Stimulated activated CD8-positive, alpha-beta memory T cell treated with anti-CD3 and anti-CD28 coated beads, Interleukin-15, amount 100 ng/mL, for 24 hours (primary cell): ENCODE data around the gene GSTM2.

Source experiments
- DNase-seq: peaks from one replicate; pipeline ENCODE4 v3.0.0-alpha.2; 2020; ENCODE audit warnings: low read depth

The GSTM2 gene

DNA sequence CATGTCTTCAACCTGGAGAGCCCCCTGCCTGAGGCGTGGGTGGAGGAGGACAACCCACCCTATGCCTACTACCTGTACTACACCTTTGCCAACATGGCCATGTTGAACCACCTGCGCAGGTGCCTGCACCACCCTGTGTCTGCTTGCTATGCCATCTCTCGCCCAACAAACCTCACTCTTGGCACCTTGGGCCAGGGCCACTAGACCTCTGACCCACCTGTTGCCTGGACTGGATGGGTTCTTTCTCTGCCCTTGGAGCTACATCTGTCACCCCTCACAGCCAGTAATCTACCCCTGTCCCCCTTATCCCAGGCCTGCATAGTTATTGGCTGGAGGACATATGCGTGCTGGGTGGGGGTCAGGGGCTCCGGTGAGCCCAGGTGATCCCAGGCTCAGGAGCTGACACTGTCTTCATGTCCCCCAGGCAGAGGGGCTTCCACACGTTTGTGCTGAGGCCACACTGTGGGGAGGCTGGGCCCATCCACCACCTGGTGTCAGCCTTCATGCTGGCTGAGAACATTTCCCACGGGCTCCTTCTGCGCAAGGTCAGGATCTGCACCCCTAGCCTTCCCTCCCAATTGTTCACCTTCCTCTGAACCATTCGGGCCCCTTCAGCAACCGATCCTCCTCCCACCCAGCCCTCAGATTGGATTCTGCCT is 38.4 kb upstream of the GSTM2 start:
- no peak for DNase-seq

DNA sequence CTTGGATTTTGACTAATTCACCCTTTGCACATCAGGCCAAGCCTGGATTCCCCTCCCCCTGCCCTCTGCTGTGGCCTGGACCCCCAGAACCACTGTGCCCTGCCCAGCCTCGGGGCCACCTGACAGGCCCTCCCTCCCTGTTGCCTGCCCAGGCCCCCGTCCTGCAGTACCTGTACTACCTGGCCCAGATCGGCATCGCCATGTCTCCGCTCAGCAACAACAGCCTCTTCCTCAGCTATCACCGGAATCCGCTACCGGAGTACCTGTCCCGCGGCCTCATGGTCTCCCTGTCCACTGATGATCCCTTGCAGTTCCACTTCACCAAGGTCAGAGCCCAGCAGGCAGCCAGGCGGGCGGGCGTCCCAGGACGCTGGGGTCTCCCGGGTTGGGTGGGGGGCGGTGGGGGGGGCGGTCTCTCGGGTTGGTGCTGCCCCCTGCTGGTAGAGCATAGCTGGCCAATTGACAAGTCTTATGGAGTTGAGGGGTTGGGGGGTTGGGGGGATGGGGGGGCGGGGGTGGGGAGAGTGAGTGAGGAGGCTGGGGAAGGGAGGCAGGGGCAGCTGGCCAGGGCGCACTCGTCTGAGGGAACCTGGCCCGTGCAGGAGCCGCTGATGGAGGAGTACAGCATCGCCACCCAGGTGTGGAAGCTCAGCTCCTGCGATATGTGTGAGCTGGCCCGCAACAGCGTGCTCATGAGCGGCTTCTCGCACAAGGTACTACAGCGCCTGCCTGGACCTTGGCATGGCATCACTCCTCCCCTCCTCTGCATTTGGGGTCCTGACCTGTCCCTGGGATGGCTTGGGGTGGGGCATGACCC is 37.6 kb upstream of the GSTM2 start:
- no peak for DNase-seq

DNA sequence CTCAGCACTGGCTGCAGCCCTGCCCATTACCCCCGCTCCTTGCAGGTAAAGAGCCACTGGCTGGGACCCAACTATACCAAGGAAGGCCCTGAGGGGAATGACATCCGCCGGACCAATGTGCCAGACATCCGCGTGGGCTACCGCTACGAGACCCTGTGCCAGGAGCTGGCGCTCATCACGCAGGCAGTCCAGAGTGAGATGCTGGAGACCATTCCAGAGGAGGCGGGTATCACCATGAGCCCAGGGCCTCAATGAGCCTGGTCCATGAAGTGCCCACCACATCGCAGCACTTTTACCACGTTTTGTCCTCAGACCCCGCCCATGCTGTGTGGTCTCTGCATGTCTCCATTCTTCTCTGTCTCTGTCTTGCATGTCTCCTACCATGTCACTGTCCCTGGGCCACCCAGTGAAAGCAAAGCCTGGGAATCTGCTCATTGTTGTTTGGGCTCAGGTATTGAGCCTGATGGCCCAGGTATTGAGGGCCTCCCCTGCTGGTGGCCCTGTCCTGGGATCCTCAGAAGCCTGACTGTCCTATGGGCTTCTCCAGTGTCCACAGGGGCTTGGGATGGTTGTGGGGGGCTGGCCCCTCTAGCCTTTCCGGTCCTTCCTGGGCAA is 36.9 kb upstream of the GSTM2 start:
- DNase-seq, result no peak

DNA sequence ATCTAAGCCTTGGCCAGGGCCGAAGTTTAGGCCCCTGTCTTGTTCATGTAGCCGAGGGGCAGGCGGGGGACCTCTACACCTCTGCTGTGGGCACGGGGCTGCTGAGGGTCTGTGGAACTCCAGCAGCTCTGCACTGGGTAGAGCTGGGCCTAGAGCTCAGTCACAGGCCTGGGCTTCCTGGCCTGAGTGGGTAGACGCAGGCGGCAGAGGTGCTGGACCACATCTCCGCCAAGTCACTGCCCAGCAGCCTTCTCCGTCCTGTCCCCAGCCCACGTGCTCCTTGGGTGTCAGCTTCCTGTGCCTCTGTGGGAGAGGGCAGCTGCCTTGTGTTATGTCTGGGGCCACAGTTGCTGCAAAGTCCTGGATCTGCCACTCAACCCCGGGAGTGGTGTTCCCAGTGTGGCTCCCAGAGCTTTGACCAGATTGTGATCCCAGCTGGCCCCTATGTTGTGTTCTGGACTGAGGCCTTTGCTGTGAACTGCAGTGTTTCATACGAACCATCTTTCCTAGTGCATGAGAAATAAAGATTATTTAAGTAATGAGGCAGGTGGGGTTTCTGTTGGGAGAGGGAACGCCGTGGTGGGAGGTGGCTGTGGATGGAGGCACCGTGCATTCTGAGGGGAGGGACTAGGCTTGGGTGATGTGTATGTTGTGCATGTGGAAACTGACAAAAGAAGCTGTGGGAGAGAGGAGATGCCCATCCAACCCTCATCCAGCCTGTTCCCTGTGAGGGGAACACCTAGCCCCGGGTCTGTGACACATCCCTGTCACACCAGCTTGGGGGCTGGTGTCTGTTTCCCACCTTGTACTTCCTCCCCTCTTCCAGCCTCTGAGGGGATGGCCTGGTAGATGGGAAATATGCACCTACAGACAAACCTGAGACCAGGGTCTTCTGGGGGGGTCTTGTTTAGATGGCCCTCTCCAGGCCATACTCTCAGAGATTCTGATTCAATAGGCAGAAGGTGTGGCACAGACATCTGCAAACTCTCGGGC is 36.0 kb upstream of the GSTM2 start:
- no peak for DNase-seq

DNA sequence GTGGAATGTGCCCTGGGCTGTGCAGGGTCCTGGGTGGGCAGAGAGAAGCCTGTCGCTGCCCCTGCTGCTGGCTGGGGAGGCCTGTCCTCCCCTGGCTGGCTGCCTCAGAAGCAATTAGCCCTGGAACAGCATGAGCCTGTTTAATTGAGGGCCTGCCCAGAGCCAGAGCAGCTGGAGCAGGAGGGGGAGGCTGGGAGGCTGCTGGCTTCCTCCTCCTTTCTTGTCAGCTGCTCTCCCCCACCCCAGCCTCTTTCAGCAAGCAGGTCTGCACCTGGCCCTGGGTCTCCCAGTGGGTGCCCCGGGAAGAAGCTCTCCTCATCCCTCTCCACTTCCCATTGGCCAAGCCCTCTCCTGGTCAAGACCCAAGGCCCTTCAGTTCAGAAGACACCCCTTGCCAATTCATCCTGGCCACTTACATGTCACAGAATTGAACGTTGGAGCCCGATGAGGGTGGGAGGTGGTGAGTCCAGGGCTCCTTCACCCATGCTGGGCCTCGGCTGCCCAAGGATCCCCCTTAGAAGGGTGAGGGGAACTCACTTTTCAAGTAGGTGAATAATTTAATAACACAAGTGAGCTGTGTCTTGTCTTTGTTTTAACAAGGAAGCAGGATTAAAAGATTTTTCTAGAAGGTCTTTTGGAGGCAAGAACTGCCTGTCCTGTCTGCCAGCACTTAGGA is 35.0 kb upstream of the GSTM2 start:
- no peak for DNase-seq

DNA sequence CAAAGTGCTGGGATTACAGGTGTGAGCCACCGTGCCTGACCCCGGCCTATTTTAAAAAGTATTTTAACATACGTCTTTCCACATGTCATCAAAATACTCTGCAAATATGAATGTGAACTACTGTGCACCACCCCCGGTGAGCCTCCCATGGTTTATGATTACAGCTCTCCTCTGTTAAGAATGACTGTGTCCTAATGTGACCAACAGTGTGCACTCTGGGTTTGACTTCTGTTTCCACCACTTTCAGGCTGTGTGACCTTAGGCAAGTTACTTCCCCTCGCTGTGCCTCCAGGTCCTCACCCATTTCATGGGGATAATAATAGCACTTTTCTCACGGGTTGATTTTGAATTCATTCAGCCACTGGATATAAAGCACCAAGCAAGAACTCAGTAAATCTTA is 33.6 kb upstream of the GSTM2 start:
- no peak for DNase-seq

DNA sequence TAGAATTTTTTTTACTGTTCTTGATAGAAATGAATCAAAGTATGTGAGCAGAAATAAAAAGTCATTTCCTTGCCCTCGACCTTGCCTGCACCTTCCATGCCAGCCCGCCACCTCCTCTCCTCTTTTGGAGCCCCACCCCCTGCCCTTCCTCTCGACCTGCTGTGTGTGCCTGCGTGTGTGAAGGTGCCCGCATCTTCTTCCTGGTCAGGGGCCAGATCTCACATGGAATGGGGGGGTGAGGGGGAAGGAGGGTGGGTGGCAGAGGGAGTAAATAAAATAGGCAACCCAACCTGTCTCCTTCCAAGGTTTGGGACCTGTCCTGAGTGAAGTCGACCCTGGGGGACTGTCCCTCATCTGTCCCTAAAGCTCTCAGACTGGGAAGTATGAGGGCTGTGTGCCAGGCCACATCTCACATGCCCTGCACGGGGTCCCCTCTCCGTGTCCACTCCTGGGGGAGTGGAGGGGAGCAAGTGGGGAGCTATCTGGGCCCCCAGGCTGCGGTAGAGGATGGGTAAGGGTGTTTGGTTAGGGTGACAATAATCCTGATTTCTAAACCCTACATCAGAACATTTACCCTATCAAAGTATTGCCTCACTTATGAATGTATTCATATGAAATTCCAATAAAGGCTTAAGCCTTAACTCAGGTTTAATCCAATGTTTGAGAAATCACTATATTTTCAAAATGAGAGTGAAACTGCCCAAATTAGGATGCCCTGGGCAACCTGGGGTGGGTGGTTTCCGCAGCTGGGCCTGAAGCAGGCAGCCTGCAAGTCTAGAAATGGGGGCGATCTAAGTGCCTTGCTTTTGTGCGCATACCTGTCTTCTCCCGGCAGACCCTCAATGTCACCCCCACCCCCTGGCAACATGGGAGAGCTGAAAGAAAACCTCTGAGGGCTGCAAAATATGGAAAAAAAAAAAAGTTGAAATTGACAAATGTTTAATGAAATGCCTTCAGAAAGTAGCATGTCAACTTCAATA is 32.8 kb upstream of the GSTM2 start:
- DNase-seq, result no peak

DNA sequence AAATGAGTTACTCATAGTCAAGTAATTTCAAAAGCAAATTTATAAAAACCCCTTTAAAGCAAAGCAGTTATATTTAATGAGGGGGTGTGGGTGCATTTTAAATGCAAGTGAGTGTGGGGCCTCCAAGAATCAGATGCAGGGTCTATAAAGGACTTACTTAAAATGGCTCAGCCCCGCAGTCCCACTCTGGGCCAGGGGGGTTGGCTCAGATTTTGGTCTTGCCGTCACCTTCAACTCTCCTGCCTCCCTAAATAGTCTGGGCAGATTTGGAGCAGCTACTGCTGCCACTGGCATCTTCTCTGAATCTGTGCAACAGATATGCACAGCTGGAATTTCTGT is 32.0 kb upstream of the GSTM2 start:
- no peak for DNase-seq

DNA sequence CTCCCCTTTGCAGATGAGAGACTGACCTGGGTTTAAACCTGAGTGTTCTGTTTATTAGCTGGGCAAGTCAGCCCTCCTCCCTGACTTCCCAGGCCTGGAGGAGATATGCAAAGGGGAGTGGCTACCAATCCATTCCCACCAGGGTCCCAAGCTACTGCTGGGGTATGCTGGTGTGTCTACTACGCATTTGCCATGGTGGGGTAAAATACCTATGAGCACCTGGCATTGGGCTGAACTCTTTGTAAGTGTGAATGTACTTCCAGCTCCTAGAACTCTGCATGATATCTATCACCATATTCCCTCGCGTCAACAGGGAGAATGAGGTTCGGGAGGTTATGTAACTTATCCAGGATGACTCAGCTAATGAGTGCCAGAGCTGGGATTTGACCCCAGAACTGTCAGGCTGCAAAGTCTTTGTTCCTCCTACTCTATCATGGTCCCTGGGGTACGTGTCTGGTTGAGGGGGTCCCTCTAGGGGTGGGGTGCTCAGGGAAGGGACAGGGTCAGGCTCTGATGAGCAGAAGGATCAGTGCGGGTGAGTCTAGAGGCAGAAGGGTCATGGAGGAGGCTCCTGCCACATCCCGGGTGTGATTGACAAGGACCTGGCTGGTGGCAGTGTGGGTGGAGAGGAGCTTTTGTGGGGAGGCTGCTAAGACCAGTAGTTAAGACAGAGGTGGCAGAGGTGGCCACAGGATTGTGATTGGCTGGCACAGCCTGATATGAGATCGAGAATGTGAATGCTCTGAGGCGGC is 31.5 kb upstream of the GSTM2 start:
- no peak for DNase-seq

DNA sequence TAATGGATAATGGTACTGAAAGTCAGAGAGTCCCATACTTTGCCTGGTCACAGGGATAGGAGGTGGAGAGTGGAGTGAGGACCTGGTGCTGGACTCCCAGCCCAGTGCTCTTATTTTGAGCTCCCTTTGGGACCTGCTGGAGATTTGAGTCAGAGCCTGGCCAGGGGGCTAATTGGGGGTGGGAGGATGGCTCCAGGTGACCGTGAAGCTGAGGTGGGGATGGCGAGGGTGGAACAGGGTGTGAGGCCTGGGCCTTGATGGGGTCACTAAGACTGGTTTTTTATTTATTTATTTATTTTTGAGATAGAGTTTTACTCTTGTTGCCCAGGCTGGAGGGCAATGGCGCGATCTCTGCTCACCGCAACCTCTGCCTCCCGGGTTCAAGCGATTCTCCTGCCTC is 30.4 kb upstream of the GSTM2 start:
- no peak for DNase-seq

DNA sequence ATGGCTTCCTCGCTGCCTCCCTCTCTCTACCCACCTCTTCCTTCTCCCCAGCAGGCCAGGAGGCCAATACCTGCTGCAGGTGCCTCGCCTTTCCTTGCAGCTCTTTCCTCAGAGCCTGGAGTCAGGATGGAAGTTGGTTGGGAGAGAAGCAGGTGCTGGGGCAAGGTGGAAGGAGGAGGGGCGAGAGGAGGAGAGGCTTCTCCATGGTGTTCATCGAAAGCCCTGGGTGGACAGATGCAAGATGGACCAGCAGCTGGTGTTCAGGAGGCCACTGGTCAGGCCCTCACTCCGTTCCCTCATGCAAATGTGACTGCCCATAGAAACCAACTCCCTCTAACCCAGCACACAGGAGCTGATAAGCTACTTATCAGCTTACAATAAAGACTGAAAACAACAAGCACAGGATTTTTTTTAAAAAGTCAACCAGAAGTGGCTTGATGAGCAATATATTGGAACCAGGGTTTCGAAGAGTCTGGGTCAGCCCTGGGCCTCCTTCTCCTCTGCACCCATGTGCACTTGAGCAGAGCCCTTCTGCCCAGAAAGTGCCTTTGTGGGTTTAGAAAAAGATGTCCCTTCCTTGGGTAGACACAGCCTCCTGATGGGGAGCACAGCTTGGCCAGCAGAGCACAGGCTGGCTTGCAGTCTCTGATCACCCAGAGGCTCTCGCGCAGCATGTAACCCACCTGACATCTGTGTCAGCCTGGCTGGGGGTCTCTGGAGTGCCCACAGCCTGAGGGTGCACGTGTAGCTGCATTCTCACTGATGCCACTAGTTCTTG is 28.6 kb upstream of the GSTM2 start:
- no peak for DNase-seq

DNA sequence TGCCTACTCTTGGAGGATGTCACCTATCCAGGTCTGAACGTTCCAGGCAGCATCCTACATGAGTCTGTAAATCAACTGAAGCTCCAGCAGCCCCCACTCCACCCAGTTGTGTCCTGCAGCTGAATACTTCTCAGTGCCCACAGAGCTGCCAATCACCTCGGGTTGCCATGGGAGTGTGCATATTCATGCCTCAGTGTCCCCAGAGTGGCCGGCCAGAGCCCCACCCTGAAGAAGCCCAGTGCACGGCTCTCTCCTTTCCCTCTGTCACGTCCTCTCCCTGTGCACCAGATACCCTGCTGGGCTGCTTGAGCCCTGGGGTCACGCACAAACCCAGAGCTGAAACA is 28.0 kb upstream of the GSTM2 start:
- no peak for DNase-seq

DNA sequence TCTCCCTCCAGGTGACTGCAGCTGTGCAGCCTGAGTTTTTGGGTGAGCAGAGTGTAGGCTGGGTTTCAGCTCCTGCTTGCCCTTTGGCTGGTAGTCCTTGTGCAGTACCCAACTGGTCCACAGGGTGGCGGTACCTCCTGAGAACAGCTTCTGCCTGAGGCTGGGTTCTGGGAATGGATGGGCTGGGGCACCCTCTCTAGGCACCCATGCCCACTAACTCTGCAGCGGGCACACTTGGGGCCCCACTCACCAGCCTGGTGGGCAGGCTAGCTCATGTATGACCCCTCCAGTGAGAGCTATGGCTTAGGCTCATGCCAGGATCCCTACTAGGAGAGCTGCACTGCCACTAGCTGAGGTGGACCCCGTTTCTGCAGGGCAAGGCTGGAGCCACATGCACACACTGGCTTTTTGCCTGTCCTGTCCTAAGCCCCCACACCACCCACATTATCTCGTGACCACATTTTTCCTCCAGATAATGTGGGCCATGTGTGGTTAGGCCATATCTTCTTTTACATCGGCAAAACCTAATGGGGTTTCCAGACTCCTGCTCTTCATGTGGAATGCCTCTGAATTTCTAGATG is 27.5 kb upstream of the GSTM2 start:
- DNase-seq, result peak; percentile 95

DNA sequence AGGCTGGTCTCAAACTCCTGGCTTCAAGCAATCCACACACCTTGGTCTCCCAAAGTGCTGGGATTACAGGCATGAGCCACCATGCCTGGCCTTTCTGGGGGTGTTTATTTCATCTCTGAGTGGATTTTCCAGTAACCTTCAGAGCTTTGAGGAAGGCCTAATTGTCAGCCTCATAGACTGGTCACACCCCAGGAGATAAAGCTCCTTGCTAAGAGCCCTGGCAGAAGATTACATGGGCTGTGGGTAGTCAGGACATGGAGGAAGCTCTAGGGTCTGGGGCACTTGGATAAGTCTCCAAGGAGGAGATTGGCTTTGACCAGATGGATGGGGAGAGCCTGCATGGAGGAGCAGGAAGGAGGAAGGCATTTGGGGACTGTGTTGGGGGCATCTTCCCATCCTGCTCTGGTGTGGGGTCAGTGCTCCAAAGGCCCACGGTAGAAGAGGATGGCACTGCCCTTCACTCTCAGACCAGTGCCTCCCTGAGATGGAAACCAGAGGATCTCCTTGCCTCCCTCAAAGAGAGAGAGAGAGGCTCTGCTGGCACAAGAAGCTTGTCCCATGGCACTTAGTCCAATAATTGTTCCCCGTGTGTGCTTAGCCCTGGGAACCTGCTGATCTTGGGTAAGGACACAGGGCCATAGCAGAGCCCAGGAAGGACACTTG is 26.6 kb upstream of the GSTM2 start:
- DNase-seq, result no peak

DNA sequence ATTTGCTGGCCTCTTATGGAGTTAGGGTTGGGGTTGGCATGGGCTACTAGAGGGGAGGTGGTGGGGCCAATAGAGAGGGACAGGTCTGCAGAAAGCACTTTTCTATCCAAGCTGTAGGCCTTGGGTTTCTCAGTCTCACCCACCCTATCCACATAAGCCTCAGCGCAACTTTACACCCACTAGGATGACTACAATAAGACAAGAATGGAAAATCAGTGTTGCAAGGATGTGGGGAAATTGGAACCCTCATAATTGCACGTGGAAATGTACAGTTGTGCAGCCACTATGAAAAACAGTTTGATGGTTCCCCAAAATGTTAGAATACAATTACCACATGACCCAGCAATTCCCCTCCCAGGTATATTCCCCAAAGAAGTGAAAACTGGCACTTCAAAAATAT is 26.0 kb upstream of the GSTM2 start:
- DNase-seq, result no peak

DNA sequence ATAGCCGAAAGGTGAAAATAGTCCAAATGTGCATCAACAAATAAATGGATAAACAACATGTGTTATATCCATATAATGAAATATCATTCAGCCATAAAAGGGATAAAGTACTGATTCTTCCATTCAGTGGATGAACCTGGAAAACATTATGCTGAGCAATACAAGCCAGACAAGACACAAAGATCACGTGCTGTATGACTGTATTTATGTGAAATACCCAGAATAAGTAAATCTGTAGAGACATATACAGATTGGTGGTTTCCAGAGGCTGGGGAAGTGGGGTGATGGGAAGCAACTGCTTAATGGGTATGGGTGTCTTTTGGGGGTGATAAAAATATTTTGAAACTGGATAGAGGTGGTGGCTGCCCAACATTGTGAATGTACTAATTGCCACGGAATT is 25.2 kb upstream of the GSTM2 start:
- DNase-seq, result no peak

DNA sequence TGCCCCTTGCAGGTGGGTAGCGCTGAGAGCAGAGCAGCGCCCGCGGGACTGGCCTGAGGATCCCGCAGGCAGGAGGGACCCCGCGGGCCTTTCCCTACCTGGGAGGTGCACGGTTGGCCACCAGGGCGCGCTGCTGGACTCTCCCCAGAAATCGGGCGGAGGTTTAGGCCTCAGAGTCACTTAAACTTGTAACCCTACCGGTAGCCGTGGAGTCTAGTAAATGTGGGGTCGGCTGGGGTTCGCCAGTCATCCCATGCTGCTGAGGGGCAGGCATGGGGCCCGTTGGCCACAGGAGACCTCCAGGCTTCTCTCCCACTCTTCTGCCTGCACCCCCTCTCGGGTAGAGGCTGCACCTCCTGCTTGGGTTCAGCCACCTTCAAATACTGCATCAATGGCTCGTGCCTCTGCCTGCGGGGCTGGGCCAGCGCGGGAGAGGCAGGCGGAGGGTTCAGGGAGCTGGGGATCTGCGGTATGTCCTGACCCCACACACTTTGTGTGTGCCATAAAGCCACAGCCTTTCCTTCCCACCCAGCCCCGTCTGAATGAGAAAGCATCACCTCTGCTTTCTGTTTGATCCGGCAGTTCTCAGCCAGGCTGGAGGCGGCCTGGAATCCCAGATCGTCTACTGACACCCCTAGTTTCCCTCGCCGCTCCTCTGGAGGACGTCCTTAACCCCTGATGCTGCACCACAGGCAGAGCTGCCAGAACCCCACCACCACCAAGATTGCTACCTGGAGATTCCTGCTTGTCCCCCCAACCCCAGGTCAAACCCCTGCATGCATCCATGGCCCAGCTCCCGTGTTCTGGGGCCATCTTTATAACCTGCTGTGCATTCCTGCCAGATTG is 24.2 kb upstream of the GSTM2 start:
- peak; percentile 79 for DNase-seq
